GM12878 (cell line): Measurements from ENCODE around the gene KAZN. TPM values are rescaled to one million over a fixed set of nuclear protein-coding genes. Genes with fewer than 3 reads are reported as not detected.

Source experiments
- ATAC-seq: fragments of 200-7000 bp; cut with Tn5 transposase; 3 replicates; pipeline ENCODE4 v1.9.1; 2020; ENCODE audit warnings: mild to moderate bottlenecking, moderate library complexity
- BruUV-seq: library from RNA; stranded (reverse); fragments of 400-500 nt; replicated peaks from 2 replicates; lab custom pipeline; 2021; lab: Mats Ljungman, UMichigan
- CTCF ChIA-PET: fragments of 300-600 bp; sonication (Branson Sonifier 250); formaldehyde crosslinking; extraction: SDS; loops from one replicate; lab custom pipeline; 2021; ENCODE audit warnings: inconsistent platforms; lab: Yijun Ruan, JAX
- POLR2A ChIA-PET: fragments of 350-600 bp; formaldehyde crosslinking; extraction: SDS; loops from one replicate; lab custom pipeline; 2021; ENCODE audit warnings: inconsistent platforms; lab: Charles Lee
- RAD21 ChIA-PET: fragments of 300-600 bp; sonication (Branson Sonifier 250); formaldehyde crosslinking; loops from one replicate; lab custom pipeline; 2023; ENCODE audit warnings: antibody characterized with exemption; ENCODE audit not compliant: unreplicated experiment; lab: Charles Lee
- SMC1A ChIA-PET: fragments of 300-600 bp; sonication (Branson Sonifier 250); formaldehyde crosslinking; loops from one replicate; lab custom pipeline; 2023; ENCODE audit not compliant: unreplicated experiment, uncharacterized antibody; lab: Charles Lee
- DNase-seq: peaks from one replicate; pipeline ENCODE4 v3.0.0-alpha.2; 2011; ENCODE audit warnings: low read depth, low spot score
- FAIRE-seq: peaks from 3 replicates; lab custom pipeline; 2011; peaks lifted over from hg19 to GRCh38; lab: Jason Lieb, UNC
- H2AFZ ChIP-seq: 2 replicates; pipeline ENCODE4 v1.6.0; 2011; ENCODE audit warnings: low read depth, low read length, control low read depth; ENCODE audit not compliant: control insufficient read depth
- H3K27ac ChIP-seq: 2 replicates; pipeline ENCODE4 v1.5.1; 2011; ENCODE audit warnings: control low read depth; ENCODE audit not compliant: control insufficient read depth, insufficient read depth
- H3K27me3 ChIP-seq, 2 experiments: replicated peaks in 1 of 2; 2 replicates each; pipeline versions ENCODE4 v1.6.0 to v1.6.1; 2011; ENCODE audit warnings: low read length in 1 of 2; ENCODE audit not compliant: control insufficient read depth in 2 of 2, insufficient read depth in 2 of 2
- H3K36me3 ChIP-seq, 2 experiments: 2 replicates each; pipeline ENCODE4 v1.5.1; 2011; ENCODE audit warnings: low read length in 1 of 2; ENCODE audit not compliant: control insufficient read depth in 2 of 2, insufficient read depth in 2 of 2
- H3K4me1 ChIP-seq: 2 replicates; pipeline ENCODE4 v1.6.1; 2011; ENCODE audit warnings: mild to moderate bottlenecking, low read length, moderate library complexity, mixed read lengths; ENCODE audit not compliant: control insufficient read depth, insufficient read depth
- H3K4me2 ChIP-seq: 2 replicates; pipeline ENCODE4 v1.6.0; 2011; ENCODE audit warnings: control low read depth; ENCODE audit not compliant: control insufficient read depth, insufficient read depth
- H3K4me3 ChIP-seq: fragments of 200-600 bp; sonication (generic); 2 replicates; pipeline ENCODE4 v1.5.1; 2016
- H3K79me2 ChIP-seq: 2 replicates; pipeline ENCODE4 v1.6.0; 2011; ENCODE audit warnings: low read length; ENCODE audit not compliant: control insufficient read depth, insufficient read depth
- H3K9ac ChIP-seq: 2 replicates; pipeline ENCODE4 v1.8.0; 2011; ENCODE audit warnings: low read length, control low read depth, mixed read lengths; ENCODE audit not compliant: control insufficient read depth, insufficient read depth
- H3K9me3 ChIP-seq: replicated peaks from 3 replicates; pipeline ENCODE4 v1.5.1; 2011; ENCODE audit warnings: mild to moderate bottlenecking, low read length; ENCODE audit not compliant: control insufficient read depth, insufficient read depth
- H4K20me1 ChIP-seq: 2 replicates; pipeline ENCODE4 v1.6.0; 2011; ENCODE audit not compliant: control insufficient read depth, insufficient read depth
- ZNF687 ChIP-seq: fragments of 450-650 bp; IDR thresholded peaks from 2 replicates; pipeline ENCODE4 v1.6.1; 2017; ENCODE audit warnings: mild to moderate bottlenecking, moderate library complexity
- WGBS: methylation state at CpG from one replicate; pipeline ENCODE4 v1.1.6; 2016; ENCODE audit warnings: low lambda C conversion rate; ENCODE audit not compliant: insufficient replicate concordance, insufficient coverage; ENCODE audit errors: missing lambda C conversion rate; 5-methylcytosine and 5-hydroxymethylcytosine counted together
- in situ Hi-C: fragments of 300-500 bp; cut with MboI; formaldehyde crosslinking; loops from 9 replicates; pipeline ENCODE4 v1.14.3; 2018; ENCODE audit warnings: mixed read lengths
- intact Hi-C: fragments of 100-400 bp; cut with micrococcal nuclease; formaldehyde crosslinking; loops from one replicate; pipeline ENCODE4 v1.14.2; 2022; ENCODE audit not compliant: unreplicated experiment
- polyA plus RNA-seq, 11 experiments: library from polyadenylated mRNA; depleted of rRNA in 4 of 11; unstranded in 6 of 11; stranded (reverse) in 5 of 11; fragments of >200 nt; fragmentation: Nextera tagmentation in 4 of 11; fragmentation: Illumina TruSeq in 1 of 11; extraction: Ambion mirVana in 4 of 11; extraction: Trizol in 1 of 11; gene quantifications; 1 replicate in 1 of 11; 2 replicates in 10 of 11; pipeline versions ENCODE4 v1.2.1 to v1.2.3, GENCODE V29; 2011 to 2016; ENCODE audit warnings: inconsistent platforms in 2 of 11, missing spikeins in 2 of 11, low read depth in 1 of 11
- total RNA-seq, 4 experiments: library from RNA; depleted of rRNA in 3 of 4; stranded (reverse); fragments of >200 nt in 3 of 4; fragmentation: Illumina TruSeq in 1 of 4; extraction: Trizol in 1 of 4; gene quantifications; 2 replicates each; pipeline versions ENCODE4 v1.2.1 to v1.2.3, GENCODE V29; 2013 to 2021

Gene KAZN
- total and polyA plus RNA-seq, 10 of the 15 experiments (the other 5 are each of a cell fraction or from before 2014, with no cell fraction given), result 0.72 to 4.0 (median 1.2) TPM

- no peak overlapping the region for H3K27ac ChIP-seq
- WGBS, result 27% methylated on average over 7 of the region's 7 CpGs
- CTCF ChIA-PET, result no interaction called here
- H3K4me2 ChIP-seq, result no peak overlapping the region
- DNase-seq (no peak), FAIRE-seq (no peak), ATAC-seq (no peak)
- intact Hi-C loops, result loop anchor here (10.0 kb wide), 2 partner anchors 176 to 324 kb away; no protein-coding TSS in a partner anchor
- no peak overlapping the region for H3K9ac ChIP-seq
- no peak overlapping the region for H2AFZ ChIP-seq
- no peaks in the 10 kb centered on the region for H3K4me1 ChIP-seq
- no TSS peak for BruUV-seq
- no peak overlapping the region for H3K4me3 ChIP-seq
- no peaks in the 10 kb centered on the region for H4K20me1 ChIP-seq
- POLR2A ChIA-PET, result no interaction called here
- in situ Hi-C loops, result no loop called here
- H3K9me3 ChIP-seq, result no peaks in the 10 kb centered on the region
- no peaks in the 10 kb centered on the region for H3K36me3 ChIP-seq
- RAD21 ChIA-PET, result no interaction called here
- no peak for TF ChIP-seq ZNF687
- TF ChIP-seq, all 136 proteins: peak for 0
- H3K79me2 ChIP-seq, result no peaks in the 10 kb centered on the region
- peaks cover 2 to 10% of the 10 kb centered on the region in 2 experiments; a peak in 3 of 4 replicates for H3K27me3 ChIP-seq
- SMC1A ChIA-PET, result no interaction called here
Measured at GRCh38 chr1:14928412-14928811, 329.9 kb downstream of the KAZN start.
